ENCODE results near the gene CCL5. TPM values are rescaled to one million over a fixed set of nuclear protein-coding genes. Genes with fewer than 3 reads are reported as not detected.

Gene CCL5
- total RNA-seq, 1 donor from 2014 or later = 1.8 TPM

GRCh38 chr17:35868737-35869136 lies 11.4 kb downstream of the CCL5 start, which contains the start of gene HEATR9:
HEATR9 (minus strand) TSS chr17:35868891; CDS start chr17:35868742, 149 bp downstream.
- DNase-seq (ENCODE audit: extremely low read depth, low read depth, low spot score) = no peak

GRCh38 chr17:35867574-35867973 lies 12.6 kb downstream of the CCL5 start:
- no peak for DNase-seq (ENCODE audit: extremely low read depth, low read depth, low spot score)

DNA sequence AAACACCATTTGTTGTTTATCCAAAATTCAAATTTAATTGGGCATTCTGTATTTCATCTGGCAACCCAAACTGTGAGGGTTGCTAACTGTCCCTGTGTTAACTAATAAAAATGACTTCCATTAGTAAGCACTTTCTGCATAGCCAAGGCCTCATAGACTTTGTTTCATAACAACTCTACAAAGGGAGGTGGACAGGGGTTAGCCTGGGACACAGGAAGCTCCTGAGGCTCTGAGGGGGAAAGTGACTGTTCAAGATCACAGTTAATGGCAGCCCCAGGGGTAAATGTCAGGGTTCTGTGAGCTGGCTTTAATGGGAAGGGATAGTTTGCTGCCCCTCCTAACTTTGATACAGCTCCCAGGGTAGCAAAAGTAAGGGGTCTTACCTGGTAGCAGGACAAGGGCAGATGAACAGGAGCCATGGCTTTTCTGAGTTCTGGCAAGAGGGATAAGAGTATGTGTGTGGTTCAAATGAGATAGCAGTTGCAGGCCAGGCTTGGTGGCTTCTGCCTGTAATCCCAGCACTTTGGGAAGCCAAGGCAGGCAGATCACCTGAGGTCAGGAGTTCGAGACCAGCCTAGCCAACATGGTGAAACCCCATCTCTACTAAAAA lies 13.7 kb downstream of the CCL5 start:
- no peak for DNase-seq (ENCODE audit: extremely low read depth, low read depth, low spot score)

- no peak for DNase-seq (ENCODE audit: extremely low read depth, low read depth, low spot score)
Measured at GRCh38 chr17:35865412-35866340, 14.5 kb downstream of the CCL5 start.

DNA sequence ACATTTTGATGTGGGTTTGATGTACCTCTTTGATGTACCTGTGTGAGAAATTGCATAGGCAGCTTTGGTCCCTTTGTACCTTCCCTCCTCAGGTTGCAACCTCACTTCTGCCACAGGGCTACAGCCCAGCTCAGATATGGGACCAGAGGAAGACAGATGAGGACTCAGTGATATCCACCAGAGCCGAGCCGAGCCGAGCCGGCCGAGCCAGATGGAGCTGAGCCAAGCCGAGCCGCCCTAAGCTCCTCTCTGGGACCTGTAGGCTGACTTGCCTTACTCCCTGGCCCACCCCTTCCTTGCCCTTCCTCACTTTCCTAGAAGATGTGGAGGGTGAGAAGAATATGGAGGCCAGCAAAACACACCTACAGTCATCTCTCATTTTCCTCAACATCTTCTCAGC lies 15.3 kb downstream of the CCL5 start:
- DNase-seq (ENCODE audit: extremely low read depth, low read depth, low spot score) = no peak

DNA sequence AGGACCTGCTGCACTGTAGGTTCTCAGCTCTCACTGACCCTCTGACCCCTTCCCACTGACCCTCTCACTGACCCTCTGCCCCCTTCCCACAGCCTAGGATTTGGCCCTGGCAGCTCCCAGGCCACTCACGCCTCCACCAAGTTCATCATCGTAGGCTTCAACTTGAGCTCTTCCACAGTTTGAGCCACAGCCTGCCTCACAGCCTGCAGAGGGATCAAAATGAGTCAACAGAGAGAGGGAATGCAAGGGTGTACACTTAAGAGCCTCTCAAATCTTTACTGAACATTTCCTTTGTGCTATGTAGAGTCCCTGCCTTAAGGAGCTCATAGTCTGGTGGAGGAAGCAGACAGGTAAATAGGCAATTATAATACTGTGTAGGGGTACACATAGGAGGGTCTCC lies 23.6 kb downstream of the CCL5 start:
- DNase-seq (ENCODE audit: extremely low read depth, low read depth, low spot score) = no peak

GRCh38 chr17:35855965-35856364 lies 24.2 kb downstream of the CCL5 start:
- DNase-seq (ENCODE audit: extremely low read depth, low read depth, low spot score) = no peak

DNA sequence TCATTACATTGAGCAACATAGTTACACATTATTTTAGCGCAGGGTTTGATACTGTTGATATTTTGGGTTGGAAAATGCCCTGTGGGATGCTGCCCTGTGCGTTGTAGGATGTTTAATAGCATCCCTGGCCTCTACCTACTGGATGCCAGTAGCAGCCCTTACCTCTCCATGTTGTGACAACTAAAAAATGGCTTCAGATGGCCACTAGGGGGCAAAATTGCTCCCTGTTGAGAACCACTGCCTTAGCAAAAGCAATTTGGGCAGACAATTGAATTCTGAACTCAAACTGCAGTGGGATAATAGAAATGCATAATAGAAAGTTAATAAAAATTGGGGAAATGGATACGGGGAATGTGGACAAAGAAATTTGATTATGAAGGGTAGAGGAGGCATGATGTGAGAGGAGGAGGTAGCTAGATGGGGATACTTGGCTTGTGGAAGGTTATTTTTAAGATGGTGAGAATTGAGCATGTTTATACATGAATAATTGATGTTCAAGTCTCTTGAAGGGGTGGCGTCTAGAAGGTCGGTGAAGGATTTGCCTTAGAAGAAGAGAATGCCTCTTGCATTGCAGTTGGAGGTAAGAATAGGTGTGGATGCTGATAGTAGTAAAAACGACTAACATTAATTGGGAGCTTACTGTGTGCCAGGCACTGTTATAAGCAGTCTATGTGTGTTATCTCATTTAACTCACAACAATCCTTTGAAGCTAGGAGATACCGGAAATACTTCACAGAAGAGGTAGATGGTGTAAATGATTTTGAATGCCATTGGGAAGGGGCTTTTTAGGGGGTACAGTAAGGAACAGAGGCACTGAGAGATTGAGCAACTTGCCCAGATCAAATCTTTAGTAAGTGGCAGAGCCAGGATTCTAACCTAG lies 30.5 kb downstream of the CCL5 start:
- peak; percentile 60 for DNase-seq (ENCODE audit: extremely low read depth, low read depth, low spot score)

DNA sequence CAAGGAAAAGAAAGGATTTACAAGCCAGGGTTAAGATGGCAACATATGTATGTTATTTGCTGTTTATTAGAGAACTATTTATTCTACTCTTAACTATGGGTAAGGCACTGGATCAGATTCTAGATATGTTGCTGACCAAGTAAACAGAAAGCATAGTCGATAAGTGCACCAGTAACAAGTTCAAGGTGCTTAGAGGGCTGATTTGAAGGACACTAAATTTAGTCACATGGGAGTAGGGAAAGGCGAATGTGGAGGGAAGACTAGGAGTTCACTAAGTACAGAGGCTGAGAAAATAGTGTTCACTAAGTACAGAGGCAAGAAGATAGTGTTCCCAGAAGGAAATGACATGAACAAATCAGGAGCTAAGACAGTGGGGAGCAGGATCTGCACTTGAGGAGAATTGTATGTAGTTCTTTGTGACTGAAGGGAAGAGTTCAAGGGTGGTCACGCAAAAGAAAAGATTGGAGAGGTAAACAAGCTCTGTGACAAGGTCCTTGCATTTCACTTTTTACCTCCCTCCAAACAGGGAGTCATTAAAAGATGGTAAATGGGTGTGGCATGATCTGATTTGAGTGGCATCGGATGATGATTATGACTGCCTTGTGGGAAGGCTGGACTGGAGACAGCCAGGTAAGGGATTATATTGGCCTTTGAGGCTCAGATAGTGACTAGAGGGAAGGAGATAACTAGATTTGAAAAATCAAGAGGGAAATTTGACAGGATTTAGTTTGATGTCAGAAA lies 32.4 kb downstream of the CCL5 start:
- DNase-seq (ENCODE audit: extremely low read depth, low read depth, low spot score) = no peak

DNA sequence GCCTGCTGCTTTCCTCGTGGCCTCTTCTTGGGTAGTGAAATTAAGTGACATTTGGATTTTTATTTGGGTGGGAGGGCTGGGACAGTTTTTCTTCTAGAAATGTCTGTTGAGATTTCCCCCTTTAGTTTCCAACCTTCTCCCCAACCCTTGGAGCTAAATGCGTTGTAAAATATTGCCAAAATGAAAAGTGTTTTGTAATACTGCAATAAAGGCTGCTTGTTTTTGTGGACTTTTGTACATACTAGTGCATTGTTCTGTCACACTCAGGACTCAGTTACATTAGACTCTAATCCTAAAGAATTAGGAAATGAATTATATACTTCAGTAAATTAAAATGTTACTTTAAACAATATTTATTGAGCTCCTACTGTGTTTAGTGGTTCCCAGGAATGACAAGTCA lies 33.2 kb downstream of the CCL5 start:
- no peak for DNase-seq (ENCODE audit: extremely low read depth, low read depth, low spot score)

GRCh38 chr17:35846055-35846809 lies 33.9 kb downstream of the CCL5 start:
- DNase-seq (ENCODE audit: extremely low read depth, low read depth, low spot score) = no peak

DNA sequence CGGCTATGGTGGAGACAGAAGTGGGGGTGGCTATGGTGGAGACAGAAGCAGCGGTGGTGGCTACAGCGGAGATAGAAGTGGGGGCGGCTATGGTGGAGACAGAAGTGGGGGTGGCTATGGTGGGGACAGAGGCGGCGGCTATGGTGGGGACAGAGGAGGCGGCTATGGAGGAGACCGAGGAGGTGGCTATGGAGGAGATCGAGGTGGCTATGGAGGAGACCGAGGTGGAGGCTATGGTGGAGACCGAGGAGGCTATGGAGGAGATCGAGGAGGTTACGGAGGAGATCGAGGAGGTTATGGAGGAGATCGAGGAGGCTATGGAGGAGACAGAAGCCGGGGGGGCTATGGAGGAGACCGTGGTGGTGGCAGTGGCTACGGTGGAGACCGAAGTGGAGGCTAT lies 35.6 kb downstream of the CCL5 start:
- no peak for DNase-seq (ENCODE audit: extremely low read depth, low read depth, low spot score)

DNA sequence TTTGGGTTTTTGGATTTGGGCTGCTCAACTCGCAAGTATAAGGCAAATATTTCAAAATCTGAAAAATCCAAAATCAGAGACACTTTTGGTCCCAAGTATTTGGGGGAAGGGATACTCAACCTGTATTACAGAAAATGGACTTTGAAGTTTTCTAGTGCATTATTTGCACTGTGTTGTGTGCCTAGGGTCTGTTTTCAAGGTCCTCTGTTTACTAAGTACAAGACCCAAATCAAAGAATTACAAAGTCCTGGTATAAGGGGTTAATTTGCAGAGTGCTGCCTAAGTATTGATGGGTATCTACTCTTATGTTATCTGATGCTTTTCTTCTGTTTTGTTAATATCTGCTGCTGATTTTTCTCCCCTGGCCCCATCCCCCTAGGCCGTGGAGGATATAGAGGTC lies 36.5 kb downstream of the CCL5 start:
- DNase-seq (ENCODE audit: extremely low read depth, low read depth, low spot score) = no peak

GRCh38 chr17:35842239-35842638 lies 37.9 kb downstream of the CCL5 start:
- no peak for DNase-seq (ENCODE audit: extremely low read depth, low read depth, low spot score)

DNA sequence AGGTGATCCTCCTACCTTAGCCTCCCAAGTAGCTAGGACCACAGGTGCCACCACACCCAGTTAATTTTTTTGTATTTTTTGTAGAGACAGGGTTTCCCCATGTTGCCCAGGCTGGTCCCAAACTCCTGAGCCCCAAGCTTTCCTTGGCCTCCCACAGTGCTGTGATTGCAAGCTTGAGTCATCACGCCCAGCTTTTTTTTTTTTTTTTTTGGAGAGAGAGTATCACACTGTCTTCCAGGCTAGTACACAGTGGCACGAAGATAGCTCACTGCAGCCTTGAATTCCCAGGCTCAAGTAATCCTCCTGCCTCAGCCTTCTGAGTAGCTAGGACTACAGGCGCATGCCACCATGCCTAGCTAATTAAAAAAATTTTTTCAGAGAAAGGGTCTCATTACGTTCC lies 38.7 kb downstream of the CCL5 start:
- DNase-seq (ENCODE audit: extremely low read depth, low read depth, low spot score) = no peak

GRCh38 chr17:35841101-35841500 lies 39.1 kb downstream of the CCL5 start:
- no peak for DNase-seq (ENCODE audit: extremely low read depth, low read depth, low spot score)

DNA sequence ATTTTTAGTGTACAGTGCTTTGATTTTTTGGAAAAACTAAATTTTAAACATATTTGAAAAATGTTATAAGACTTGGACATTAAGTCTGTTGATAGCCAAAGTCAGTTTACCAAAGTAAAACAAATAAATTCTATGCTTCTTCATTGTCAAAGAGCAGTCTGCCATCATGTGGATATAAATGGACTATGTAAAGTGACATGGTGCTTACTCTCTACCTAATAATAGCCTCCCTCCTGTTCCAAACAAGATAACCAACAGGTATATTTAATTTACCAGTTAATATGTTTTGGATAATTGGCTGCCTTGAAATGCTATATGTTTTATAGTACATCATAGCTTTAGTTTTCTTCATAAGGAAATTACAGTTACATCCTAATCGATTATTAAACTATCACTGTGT lies 55.0 kb downstream of the CCL5 start:
- no peak for DNase-seq (ENCODE audit: extremely low read depth, low read depth, low spot score)
